ENCODE results near the gene GIMD1.
"Not testable (repeated sequence)": the region's sequence is repeated elsewhere in the genome, so short reads cannot be mapped to it uniquely, and the experiment has no call there.

GIMD1 gene
- total RNA-seq: 0 reads per million in 3 donors

DNA sequence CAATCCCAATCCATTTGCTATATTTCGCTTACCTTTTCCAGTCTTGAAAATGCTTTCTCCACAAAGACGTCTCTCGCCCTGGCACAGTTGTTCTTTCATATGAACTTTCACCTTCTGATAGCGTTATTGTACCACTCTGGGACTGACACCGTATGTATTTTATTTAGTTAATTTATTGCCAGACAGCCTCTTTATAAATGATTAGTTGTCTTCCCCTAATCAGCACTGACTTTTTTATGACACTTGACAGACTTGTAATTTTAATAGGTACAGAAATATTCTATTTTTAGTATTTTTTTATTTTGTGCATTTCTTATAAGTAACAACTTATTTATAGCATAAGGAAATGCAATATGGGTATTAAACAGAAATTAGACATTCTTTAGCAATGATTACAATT, at the start of gene GIMD1:
GIMD1 (minus strand) TSS at position 101 of the 400 bp plus-strand sequence. CDS start 1,343 bp downstream, outside the sequence.
- Histone ChIP-seq H3K27ac (ENCODE audit: insufficient read depth, low read length, poor library complexity, severe bottlenecking) (no peak within 1 kb of the TSS), H3K9me3 (ENCODE audit: control insufficient read depth, low read length) (no peaks in the 10 kb centered on the region), H3K27me3 (replicated peaks; ENCODE audit: control insufficient read depth, insufficient read depth, low read length, poor library complexity, severe bottlenecking) (no peaks in the 10 kb centered on the region), H3K36me3 (ENCODE audit: control insufficient read depth, insufficient read depth, low read length) (no peaks in the 10 kb centered on the region), H3K4me3 (ENCODE audit: insufficient read depth, low read depth, low read length, poor library complexity, severe bottlenecking) (no peak within 1 kb of the TSS), H3K4me1 (ENCODE audit: control insufficient read depth, insufficient read depth, low read length, poor library complexity, severe bottlenecking) (no peaks in the 10 kb centered on the region)
- no peak for DNase-seq

DNA sequence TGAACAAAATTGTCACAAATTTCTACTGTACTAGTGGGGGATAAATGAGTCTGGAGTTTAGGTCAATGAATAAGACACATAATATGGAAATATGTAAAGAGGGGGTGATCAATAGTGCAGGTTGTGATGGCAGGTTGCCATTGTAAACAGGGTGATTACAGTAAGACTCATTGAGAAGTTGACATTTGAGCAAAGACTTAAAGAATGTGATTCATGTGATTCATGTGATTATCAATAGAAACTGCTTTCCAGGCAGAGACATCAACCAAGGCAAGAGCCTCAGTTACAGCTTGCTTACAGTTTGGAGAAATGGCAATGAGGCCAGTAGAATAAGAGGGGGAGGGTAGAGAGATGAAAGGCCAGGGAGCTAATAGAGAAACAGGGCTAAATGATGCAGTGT, 45.8 kb upstream of the GIMD1 start:
- Histone ChIP-seq H3K27me3 (replicated peaks; ENCODE audit: control insufficient read depth, insufficient read depth, low read length, poor library complexity, severe bottlenecking) (no peaks in the 10 kb centered on the region), H3K4me1 (ENCODE audit: control insufficient read depth, insufficient read depth, low read length, poor library complexity, severe bottlenecking) (no peaks in the 10 kb centered on the region), H3K36me3 (ENCODE audit: control insufficient read depth, insufficient read depth, low read length) (no peaks in the 10 kb centered on the region), H3K27ac (ENCODE audit: insufficient read depth, low read length, poor library complexity, severe bottlenecking) (no peak overlapping the region), H3K4me3 (ENCODE audit: insufficient read depth, low read depth, low read length, poor library complexity, severe bottlenecking) (no peak overlapping the region), H3K9me3 (ENCODE audit: control insufficient read depth, low read length) (no peaks in the 10 kb centered on the region)
- no peak for DNase-seq

DNA sequence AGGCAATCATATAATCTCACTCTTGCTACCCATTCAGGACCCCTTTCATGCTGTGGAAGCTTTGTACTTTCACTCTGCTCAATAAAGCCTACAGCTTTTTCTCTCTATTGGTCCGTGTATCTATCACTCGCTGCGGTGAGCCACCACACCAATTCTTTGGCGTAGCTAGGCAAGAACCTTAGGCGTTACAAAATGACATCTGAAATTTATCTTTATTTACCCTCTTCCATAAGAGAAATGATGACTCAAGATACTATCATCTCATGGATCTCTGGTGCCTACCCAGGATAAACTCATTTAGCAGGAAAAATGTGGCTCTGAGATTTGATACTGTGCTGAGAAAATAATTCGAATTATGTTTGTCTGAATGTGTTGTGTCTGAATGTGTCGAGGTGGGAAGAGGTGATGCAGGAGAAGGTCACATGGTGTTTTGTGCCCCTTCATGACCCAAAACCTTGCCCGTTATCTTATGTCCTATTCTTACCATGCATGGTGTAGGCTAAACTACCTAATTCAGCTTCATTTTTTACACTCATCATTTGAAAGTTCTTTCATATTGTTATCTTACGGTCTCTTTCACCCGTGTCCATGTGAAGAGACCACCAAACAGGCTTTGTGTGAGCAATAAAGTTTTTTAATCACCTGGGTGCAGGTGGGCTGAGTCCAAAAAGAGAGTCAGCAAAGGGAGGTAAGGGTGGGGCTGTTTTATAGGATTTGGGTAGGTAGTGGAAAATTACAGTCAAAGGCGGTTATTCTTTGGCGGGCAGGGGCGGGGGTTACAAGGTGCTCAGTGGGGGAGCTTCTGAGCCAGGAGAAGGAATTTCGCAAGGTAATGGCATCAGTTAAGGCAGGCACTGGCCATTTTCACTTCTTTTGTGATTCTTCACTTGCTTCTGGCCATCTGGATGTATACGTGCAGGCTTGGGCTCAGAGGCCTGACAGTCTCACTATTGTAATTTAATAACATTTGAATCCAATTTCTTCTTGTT, 41.6 kb upstream of the GIMD1 start:
- Histone ChIP-seq H3K27me3 (replicated peaks; ENCODE audit: control insufficient read depth, insufficient read depth, low read length, poor library complexity, severe bottlenecking) (no peaks in the 10 kb centered on the region), H3K4me3 (ENCODE audit: insufficient read depth, low read depth, low read length, poor library complexity, severe bottlenecking) (no peak overlapping the region), H3K4me1 (ENCODE audit: control insufficient read depth, insufficient read depth, low read length, poor library complexity, severe bottlenecking) (no peaks in the 10 kb centered on the region), H3K27ac (ENCODE audit: insufficient read depth, low read length, poor library complexity, severe bottlenecking) (no peak overlapping the region), H3K36me3 (ENCODE audit: control insufficient read depth, insufficient read depth, low read length) (no peaks in the 10 kb centered on the region), H3K9me3 (ENCODE audit: control insufficient read depth, low read length) (no peaks in the 10 kb centered on the region)
- DNase-seq: no peak

GRCh38 chr4:106408004-106408403, 39.4 kb upstream of the GIMD1 start:
- H3K4me3 ChIP-seq (ENCODE audit: insufficient read depth, low read depth, low read length, poor library complexity, severe bottlenecking); H3K4me1 ChIP-seq (ENCODE audit: control insufficient read depth, insufficient read depth, low read length, poor library complexity, severe bottlenecking); H3K9me3 ChIP-seq (ENCODE audit: control insufficient read depth, low read length); H3K27me3 ChIP-seq (replicated peaks; ENCODE audit: control insufficient read depth, insufficient read depth, low read length, poor library complexity, severe bottlenecking); DNase-seq; H3K36me3 ChIP-seq (ENCODE audit: control insufficient read depth, insufficient read depth, low read length); H3K27ac ChIP-seq (ENCODE audit: insufficient read depth, low read length, poor library complexity, severe bottlenecking): not testable (repeated sequence)

- H3K36me3 ChIP-seq (ENCODE audit: control insufficient read depth, insufficient read depth, low read length): no peaks in the 10 kb centered on the region
- H3K4me3 ChIP-seq (ENCODE audit: insufficient read depth, low read depth, low read length, poor library complexity, severe bottlenecking): no peak overlapping the region
- H3K9me3 ChIP-seq (ENCODE audit: control insufficient read depth, low read length): no peaks in the 10 kb centered on the region
- no peaks in the 10 kb centered on the region for H3K27me3 ChIP-seq (replicated peaks; ENCODE audit: control insufficient read depth, insufficient read depth, low read length, poor library complexity, severe bottlenecking)
- no peak for DNase-seq
- no peaks in the 10 kb centered on the region for H3K4me1 ChIP-seq (ENCODE audit: control insufficient read depth, insufficient read depth, low read length, poor library complexity, severe bottlenecking)
- no peak overlapping the region for H3K27ac ChIP-seq (ENCODE audit: insufficient read depth, low read length, poor library complexity, severe bottlenecking)
Measured at GRCh38 chr4:106401157-106401556, 32.6 kb upstream of the GIMD1 start.

- not testable (repeated sequence) for H3K27ac ChIP-seq (ENCODE audit: insufficient read depth, low read length, poor library complexity, severe bottlenecking); H3K27me3 ChIP-seq (replicated peaks; ENCODE audit: control insufficient read depth, insufficient read depth, low read length, poor library complexity, severe bottlenecking); H3K36me3 ChIP-seq (ENCODE audit: control insufficient read depth, insufficient read depth, low read length); H3K4me3 ChIP-seq (ENCODE audit: insufficient read depth, low read depth, low read length, poor library complexity, severe bottlenecking); H3K9me3 ChIP-seq (ENCODE audit: control insufficient read depth, low read length); DNase-seq; H3K4me1 ChIP-seq (ENCODE audit: control insufficient read depth, insufficient read depth, low read length, poor library complexity, severe bottlenecking)
Measured at GRCh38 chr4:106398898-106399297, 30.3 kb upstream of the GIMD1 start.

GRCh38 chr4:106395582-106395981, 27.0 kb upstream of the GIMD1 start:
- no peaks in the 10 kb centered on the region for H3K36me3 ChIP-seq (ENCODE audit: control insufficient read depth, insufficient read depth, low read length)
- H3K4me1 ChIP-seq (ENCODE audit: control insufficient read depth, insufficient read depth, low read length, poor library complexity, severe bottlenecking): no peaks in the 10 kb centered on the region
- no peak overlapping the region for H3K27ac ChIP-seq (ENCODE audit: insufficient read depth, low read length, poor library complexity, severe bottlenecking)
- H3K4me3 ChIP-seq (ENCODE audit: insufficient read depth, low read depth, low read length, poor library complexity, severe bottlenecking): no peak overlapping the region
- no peaks in the 10 kb centered on the region for H3K27me3 ChIP-seq (replicated peaks; ENCODE audit: control insufficient read depth, insufficient read depth, low read length, poor library complexity, severe bottlenecking)
- peaks cover 7% of the 10 kb centered on the region for H3K9me3 ChIP-seq (ENCODE audit: control insufficient read depth, low read length)
- no peak for DNase-seq

- Histone ChIP-seq H3K4me1 (ENCODE audit: control insufficient read depth, insufficient read depth, low read length, poor library complexity, severe bottlenecking) (no peaks in the 10 kb centered on the region), H3K4me3 (ENCODE audit: insufficient read depth, low read depth, low read length, poor library complexity, severe bottlenecking) (no peak overlapping the region), H3K27ac (ENCODE audit: insufficient read depth, low read length, poor library complexity, severe bottlenecking) (no peak overlapping the region), H3K9me3 (ENCODE audit: control insufficient read depth, low read length) (no peaks in the 10 kb centered on the region), H3K36me3 (ENCODE audit: control insufficient read depth, insufficient read depth, low read length) (no peaks in the 10 kb centered on the region), H3K27me3 (replicated peaks; ENCODE audit: control insufficient read depth, insufficient read depth, low read length, poor library complexity, severe bottlenecking) (no peaks in the 10 kb centered on the region)
- no peak for DNase-seq
Measured at GRCh38 chr4:106385853-106386393, 17.3 kb upstream of the GIMD1 start.

DNA sequence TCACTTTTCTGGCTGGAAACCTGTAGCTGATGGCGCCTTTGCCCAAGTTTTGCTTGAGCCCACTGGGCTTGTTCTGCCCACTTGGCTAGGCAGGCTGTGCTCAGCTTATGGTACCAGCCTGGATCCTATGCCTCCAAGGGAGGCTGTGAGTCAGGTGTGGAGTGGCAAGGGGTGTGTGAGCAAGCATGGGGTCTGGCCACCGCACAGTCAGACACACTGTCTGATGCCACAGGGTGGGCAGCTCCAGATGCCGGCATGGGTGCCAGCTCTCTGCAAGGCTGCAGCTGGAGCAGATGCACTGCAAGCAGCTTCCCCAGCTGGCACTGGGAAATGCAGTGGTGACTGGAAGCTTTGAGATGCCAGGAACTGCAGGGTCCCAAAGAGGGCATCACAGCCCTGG, 16.3 kb upstream of the GIMD1 start:
- Histone ChIP-seq H3K27ac (ENCODE audit: insufficient read depth, low read length, poor library complexity, severe bottlenecking) (no peak overlapping the region), H3K4me1 (ENCODE audit: control insufficient read depth, insufficient read depth, low read length, poor library complexity, severe bottlenecking) (no peaks in the 10 kb centered on the region), H3K4me3 (ENCODE audit: insufficient read depth, low read depth, low read length, poor library complexity, severe bottlenecking) (no peak overlapping the region), H3K36me3 (ENCODE audit: control insufficient read depth, insufficient read depth, low read length) (no peaks in the 10 kb centered on the region), H3K9me3 (ENCODE audit: control insufficient read depth, low read length) (no peaks in the 10 kb centered on the region), H3K27me3 (replicated peaks; ENCODE audit: control insufficient read depth, insufficient read depth, low read length, poor library complexity, severe bottlenecking) (no peaks in the 10 kb centered on the region)
- DNase-seq: no peak

- no peak for DNase-seq
- Histone ChIP-seq H3K27ac (ENCODE audit: insufficient read depth, low read length, poor library complexity, severe bottlenecking) (no peak overlapping the region), H3K4me3 (ENCODE audit: insufficient read depth, low read depth, low read length, poor library complexity, severe bottlenecking) (no peak overlapping the region)
Measured at GRCh38 chr4:106380179-106380578, 11.6 kb upstream of the GIMD1 start.

More at GRCh38 chr4:106380179-106380578, 11.6 kb upstream of the GIMD1 start:
- Histone ChIP-seq H3K27me3 (replicated peaks; ENCODE audit: control insufficient read depth, insufficient read depth, low read length, poor library complexity, severe bottlenecking) (no peaks in the 10 kb centered on the region), H3K9me3 (ENCODE audit: control insufficient read depth, low read length) (no peaks in the 10 kb centered on the region), H3K4me1 (ENCODE audit: control insufficient read depth, insufficient read depth, low read length, poor library complexity, severe bottlenecking) (no peaks in the 10 kb centered on the region), H3K36me3 (ENCODE audit: control insufficient read depth, insufficient read depth, low read length) (no peaks in the 10 kb centered on the region)

Data from effector memory CD4-positive, alpha-beta T cell (primary cell).